GM19239 (cell line): ENCODE results near the gene MYL7.
"Not testable (repeated sequence)": the region's sequence is repeated elsewhere in the genome, so short reads cannot be mapped to it uniquely, and the experiment has no call there.

ENCODE experiments used
- DNase-seq: peaks from one replicate; pipeline ENCODE4 v3.0.0; 2011; ENCODE audit warnings: low spot score; ENCODE audit not compliant: insufficient read length
- FAIRE-seq: peaks from 2 replicates; lab custom pipeline; 2011; peaks lifted over from hg19 to GRCh38; lab: Jason Lieb, UNC

The MYL7 gene, protein sequence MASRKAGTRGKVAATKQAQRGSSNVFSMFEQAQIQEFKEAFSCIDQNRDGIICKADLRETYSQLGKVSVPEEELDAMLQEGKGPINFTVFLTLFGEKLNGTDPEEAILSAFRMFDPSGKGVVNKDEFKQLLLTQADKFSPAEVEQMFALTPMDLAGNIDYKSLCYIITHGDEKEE

DNA sequence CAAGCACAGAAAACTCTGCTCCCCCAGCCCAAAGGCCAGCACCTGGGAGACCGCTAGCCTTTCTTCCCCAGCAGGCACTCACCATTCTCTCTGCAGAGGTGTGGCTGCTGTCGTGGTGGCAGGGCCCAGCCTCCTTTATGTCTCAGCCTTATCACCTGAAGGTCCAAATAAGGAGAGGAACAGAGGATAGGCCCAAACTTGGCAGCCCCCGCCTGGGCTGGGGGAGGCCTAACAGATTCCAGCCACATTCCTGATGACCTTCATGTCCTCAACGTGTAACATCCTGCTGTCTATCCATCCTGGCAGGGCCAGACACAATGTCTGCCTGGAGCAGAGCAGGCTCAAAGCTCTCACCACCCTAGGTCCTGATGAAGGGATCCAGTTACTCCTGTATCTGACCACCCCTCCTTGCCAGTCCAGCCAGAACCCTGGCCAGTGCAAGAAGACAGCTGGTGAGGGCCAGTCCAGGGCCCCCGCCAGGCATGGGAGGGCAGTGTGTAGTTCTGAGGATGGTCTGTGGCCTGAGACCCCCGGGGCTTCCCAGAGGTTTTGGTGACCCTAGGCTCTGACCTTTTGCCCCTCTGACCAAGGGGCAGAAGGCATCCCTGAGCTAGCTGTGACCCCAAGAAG is at the start of gene MYL7:
MYL7 (minus strand) TSS at position 112 of the 630 bp plus-strand sequence; CDS start at position 85, 27 bp downstream.
- FAIRE-seq (no peak), DNase-seq (no peak)

- no peak for FAIRE-seq
Observed at GRCh38 chr7:44189993-44190872, 49.1 kb upstream of the MYL7 start.

GRCh38 chr7:44189286-44189992 is 48.3 kb upstream of the MYL7 start, which contains the start of gene GCK:
Gene GCK, minus strand, starts transcription at chr7:44189439. Its CDS starts 486 bp downstream, at chr7:44188953.
- DNase-seq, result no peak
- no peak for FAIRE-seq

More at GRCh38 chr7:44189993-44190872, 49.1 kb upstream of the MYL7 start:
- DNase-seq, result no peak

DNA sequence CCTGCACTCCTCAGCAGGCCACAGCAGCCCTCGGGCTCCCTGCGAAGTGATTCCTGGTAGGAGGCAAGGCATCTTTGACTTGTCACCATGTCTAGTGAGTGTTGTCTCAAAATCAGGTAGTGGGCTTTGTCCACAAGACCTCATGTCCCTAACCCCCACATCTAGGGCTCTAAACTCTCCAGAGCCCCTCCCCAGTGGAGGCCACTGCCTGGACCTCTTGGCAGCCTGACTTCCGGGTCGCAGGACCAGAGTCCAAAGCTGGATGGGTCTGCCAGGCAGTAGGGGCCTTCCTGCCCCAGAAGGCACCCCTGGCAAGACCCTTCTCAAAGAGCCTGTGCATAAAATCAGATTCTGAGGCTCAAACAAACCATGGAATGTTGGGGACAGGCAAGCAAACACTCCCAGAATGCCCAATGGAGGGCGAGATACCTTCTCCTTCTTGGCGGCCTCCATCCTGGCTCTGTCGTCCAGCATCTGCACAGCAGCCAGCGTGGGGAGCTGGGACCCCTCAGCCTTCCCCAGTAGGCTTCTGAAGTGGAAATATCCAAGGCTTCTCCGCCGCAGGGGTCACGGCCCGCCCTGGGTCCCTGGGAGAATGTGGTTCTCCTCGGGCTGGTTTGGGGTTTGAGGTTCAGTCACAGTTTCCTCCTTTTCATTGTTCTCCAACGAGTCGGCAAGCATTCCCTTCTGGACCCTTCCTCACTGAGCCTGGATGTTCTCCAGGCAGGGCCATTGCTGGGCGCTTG is 47.5 kb upstream of the MYL7 start:
- DNase-seq (no peak), FAIRE-seq (no peak)

GRCh38 chr7:44187636-44188416 is 46.7 kb upstream of the MYL7 start:
- DNase-seq, result no peak
- FAIRE-seq, result no peak

GRCh38 chr7:44186736-44187135 is 45.6 kb upstream of the MYL7 start:
- FAIRE-seq, result no peak
- no peak for DNase-seq

GRCh38 chr7:44185729-44186128 is 44.6 kb upstream of the MYL7 start:
- no peak for DNase-seq
- FAIRE-seq, result no peak

- DNase-seq (no peak), FAIRE-seq (no peak)
Observed at GRCh38 chr7:44184873-44185446, 43.8 kb upstream of the MYL7 start.

GRCh38 chr7:44184206-44184872 is 43.2 kb upstream of the MYL7 start:
- FAIRE-seq, result no peak
- DNase-seq, result no peak

GRCh38 chr7:44183386-44183785 is 42.3 kb upstream of the MYL7 start:
- no peak for FAIRE-seq
- DNase-seq, result no peak

DNA sequence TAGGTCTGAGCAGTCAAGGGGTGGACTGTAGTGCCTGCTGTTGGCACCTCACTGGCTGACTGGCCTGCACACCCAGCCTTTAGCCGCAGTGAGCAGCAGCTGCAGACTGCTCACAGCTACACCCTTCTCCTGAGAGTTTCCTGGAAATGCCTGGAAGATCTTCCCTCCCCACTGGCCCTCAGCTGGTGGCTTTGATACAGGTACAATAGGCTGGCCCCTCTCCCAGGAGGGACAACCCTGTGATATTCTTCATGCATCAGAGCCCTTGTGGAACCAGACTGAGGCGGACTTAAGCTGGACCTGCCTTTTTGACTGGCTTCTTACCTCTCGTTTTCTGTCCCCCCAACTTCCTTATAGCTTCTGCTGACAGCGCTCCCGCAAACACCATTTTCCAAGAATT is 41.7 kb upstream of the MYL7 start:
- FAIRE-seq (no peak), DNase-seq (no peak)

- no peak for FAIRE-seq
- no peak for DNase-seq
Observed at GRCh38 chr7:44180631-44181030, 39.5 kb upstream of the MYL7 start.

GRCh38 chr7:44177570-44178131 is 36.5 kb upstream of the MYL7 start:
- DNase-seq (no peak), FAIRE-seq (no peak)

- FAIRE-seq (no peak), DNase-seq (no peak)
Observed at GRCh38 chr7:44176486-44176885, 35.4 kb upstream of the MYL7 start.

- FAIRE-seq, result no peak
- DNase-seq, result no peak
Observed at GRCh38 chr7:44175730-44176129, 34.6 kb upstream of the MYL7 start.

GRCh38 chr7:44174694-44174948 is 33.5 kb upstream of the MYL7 start:
- FAIRE-seq, DNase-seq: not testable (repeated sequence)

DNA sequence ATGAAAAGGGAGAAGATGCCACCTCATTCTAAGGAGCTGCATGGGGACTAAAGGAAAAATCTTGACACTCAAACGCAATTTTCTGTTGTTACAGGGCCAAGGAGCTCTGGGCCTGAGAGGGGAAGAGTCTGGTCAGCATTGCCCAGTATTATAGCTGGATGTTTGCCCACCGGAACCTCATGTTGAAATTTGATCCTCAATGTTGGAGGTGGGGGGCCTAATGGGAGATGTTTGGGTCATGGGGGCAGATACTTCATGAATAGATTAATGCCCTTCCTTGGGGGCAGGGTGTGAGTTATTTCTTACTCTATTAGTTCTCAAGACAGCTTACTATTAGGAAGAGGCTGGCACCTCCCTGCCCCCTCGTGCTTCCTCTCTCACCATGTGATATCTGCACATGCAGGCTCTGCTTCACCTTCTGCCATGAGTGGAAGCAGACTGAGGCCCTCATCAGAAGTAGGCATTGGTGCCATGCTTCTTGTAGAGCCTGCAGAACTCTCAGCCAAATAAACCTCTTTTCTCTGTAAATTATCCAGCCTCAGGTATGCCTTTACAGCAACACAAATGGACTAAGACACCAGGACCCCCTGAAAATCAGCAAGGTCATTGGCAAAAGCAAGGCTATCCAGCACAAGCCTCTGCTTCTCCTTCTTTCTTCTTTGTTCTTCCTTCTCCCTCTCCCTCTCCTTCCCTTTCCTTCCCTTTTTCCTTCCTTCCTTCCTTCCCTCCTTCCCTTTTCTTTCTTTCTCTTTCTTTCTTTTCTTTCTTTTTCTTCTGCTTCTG is 33.0 kb upstream of the MYL7 start:
- FAIRE-seq (no peak), DNase-seq (no peak)
